Mucosa of rectum (tissue), 2 donors: ENCODE results near the gene GOLGA8J.
"Not testable (repeated sequence)": the region's sequence is repeated elsewhere in the genome, so short reads cannot be mapped to it uniquely, and the experiment has no call there.

Experiments used
- H3K27ac ChIP-seq, 2 donors: one replicate each; pipeline ENCODE4 v1.7.0; 2013; ENCODE audit warnings: inconsistent platforms in 2 of 2, low read depth in 2 of 2, low read length in 2 of 2
- H3K27me3 ChIP-seq, 2 donors: one replicate each; pipeline ENCODE4 v1.7.0; 2013; ENCODE audit warnings: low read length in 2 of 2; ENCODE audit not compliant: control insufficient read depth in 2 of 2, insufficient read depth in 2 of 2
- H3K36me3 ChIP-seq, 2 donors: one replicate each; pipeline ENCODE4 v1.7.0; 2013; ENCODE audit warnings: low read length in 2 of 2; ENCODE audit not compliant: control insufficient read depth in 2 of 2, insufficient read depth in 2 of 2
- H3K4me1 ChIP-seq, 2 donors: one replicate each; pipeline ENCODE4 v1.7.0; 2013; ENCODE audit warnings: low read length in 2 of 2, mild to moderate bottlenecking in 1 of 2; ENCODE audit not compliant: control insufficient read depth in 2 of 2, insufficient read depth in 2 of 2
- H3K4me3 ChIP-seq, 2 donors: one replicate each; pipeline ENCODE4 v1.7.0; 2013; ENCODE audit warnings: low read length in 2 of 2
- H3K9ac ChIP-seq, 2 donors: one replicate each; pipeline ENCODE4 v1.7.0; 2013; ENCODE audit warnings: low read length in 2 of 2, low read depth in 1 of 2, mild to moderate bottlenecking in 1 of 2
- H3K9me3 ChIP-seq, 2 donors: one replicate each; pipeline ENCODE4 v1.7.0; 2013; ENCODE audit warnings: low read length in 2 of 2; ENCODE audit not compliant: control insufficient read depth in 2 of 2
- donor health status: healthy.
- donor health status: Normal muscosa, but diverticular disease.

Gene GOLGA8J

GRCh38 chr15:30072630-30073029 is 10.1 kb upstream of the GOLGA8J start:
- Histone ChIP-seq H3K4me1 (no peaks in the 10 kb centered on the region), H3K9me3 (no peaks in the 10 kb centered on the region), H3K36me3 (no peaks in the 10 kb centered on the region), H3K27me3 (peaks cover 0 to 6% of the 10 kb centered on the region in 2 donors), H3K27ac (no peak overlapping the region), H3K9ac (no peak overlapping the region), H3K4me3 (no peak overlapping the region)

- no peaks in the 10 kb centered on the region for H3K9me3 ChIP-seq
- H3K4me1 ChIP-seq = no peaks in the 10 kb centered on the region
- no peak overlapping the region for H3K27ac ChIP-seq
- no peak overlapping the region for H3K9ac ChIP-seq
- H3K4me3 ChIP-seq = no peak overlapping the region
- no peaks in the 10 kb centered on the region for H3K36me3 ChIP-seq
- peaks cover 0 to 6% of the 10 kb centered on the region in 2 donors for H3K27me3 ChIP-seq
These were observed 8.8 kb upstream of the GOLGA8J start for GRCh38 chr15:30073915-30074314.

DNA sequence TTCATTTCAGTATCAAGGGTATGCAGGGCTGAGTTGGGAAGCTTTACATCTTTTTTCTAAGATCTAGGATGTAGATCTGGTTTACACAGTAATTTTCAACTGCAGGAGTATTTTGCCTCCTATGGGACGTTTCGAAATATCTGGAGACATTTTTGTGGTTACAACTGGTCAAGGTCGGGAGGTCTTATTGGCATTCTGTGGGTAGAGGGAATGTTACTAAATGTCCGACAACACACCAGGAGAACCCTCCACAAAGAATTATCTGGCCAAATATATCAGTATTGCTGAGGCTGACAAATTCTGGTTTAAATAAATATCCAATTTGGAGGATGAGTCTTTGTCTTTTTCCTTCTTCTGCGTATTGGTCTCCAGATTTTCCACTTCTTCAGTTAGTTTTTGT is 1.9 kb upstream of the GOLGA8J start:
- not testable (repeated sequence) for H3K4me1 ChIP-seq, H3K9me3 ChIP-seq, H3K9ac ChIP-seq, H3K27me3 ChIP-seq, H3K27ac ChIP-seq, H3K4me3 ChIP-seq, H3K36me3 ChIP-seq

- not testable (repeated sequence) for H3K9me3 ChIP-seq, H3K4me3 ChIP-seq, H3K27ac ChIP-seq, H3K36me3 ChIP-seq, H3K4me1 ChIP-seq, H3K9ac ChIP-seq, H3K27me3 ChIP-seq
These were observed 15.1 kb downstream of the GOLGA8J start for GRCh38 chr15:30097827-30098226.

DNA sequence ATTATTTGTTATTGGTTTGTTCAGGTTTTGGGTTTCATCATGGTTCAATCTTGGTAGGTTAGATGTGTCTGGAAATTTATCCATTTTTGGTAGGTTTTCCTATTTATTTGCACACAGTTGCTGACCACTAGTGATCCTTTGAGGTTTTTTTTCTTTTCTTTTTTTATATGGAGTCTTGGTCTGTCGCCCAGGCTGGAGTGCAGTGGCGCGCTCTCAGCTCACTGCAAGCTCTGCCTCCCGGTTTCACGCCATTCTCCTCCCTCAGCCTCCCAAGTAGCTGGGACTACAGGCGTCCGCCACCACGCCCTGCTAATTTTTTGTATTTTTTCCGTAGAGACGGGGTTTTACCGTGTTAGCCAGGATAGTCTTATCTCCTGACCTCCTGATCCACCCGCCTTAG is 20.1 kb downstream of the GOLGA8J start:
- H3K36me3 ChIP-seq, H3K27ac ChIP-seq, H3K27me3 ChIP-seq, H3K4me3 ChIP-seq, H3K4me1 ChIP-seq, H3K9ac ChIP-seq, H3K9me3 ChIP-seq: not testable (repeated sequence)

DNA sequence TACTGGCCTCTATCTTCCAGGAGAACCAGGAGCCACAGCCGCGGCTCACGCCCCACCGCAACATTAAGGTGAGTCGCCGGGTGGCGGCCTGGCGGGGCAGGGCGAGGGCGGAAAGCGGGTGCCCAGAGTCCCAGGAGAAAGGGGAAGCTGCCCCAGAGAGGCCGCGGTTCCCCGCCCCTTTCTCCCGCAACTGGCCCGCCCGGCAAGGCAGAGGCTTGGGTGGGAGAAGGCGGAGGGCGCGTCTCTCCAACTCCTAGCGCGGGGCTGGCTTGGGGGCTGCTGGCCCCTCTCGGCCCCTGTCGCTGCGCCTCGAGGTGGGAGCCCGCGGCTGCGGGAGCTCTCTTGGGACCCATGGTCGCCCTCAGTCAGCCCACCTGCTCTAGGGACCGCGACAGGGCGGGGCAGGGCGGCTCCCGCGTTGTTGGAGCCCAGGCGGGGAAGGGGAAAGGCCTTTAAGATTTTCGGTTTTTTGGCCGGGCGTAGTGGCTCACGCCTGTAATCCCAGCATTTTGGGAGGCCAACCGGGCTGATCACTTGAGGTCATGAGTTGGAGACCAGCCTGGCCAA is 21.3 kb downstream of the GOLGA8J start:
- H3K36me3 ChIP-seq, H3K9ac ChIP-seq, H3K27ac ChIP-seq, H3K4me1 ChIP-seq, H3K9me3 ChIP-seq, H3K27me3 ChIP-seq, H3K4me3 ChIP-seq: not testable (repeated sequence)

DNA sequence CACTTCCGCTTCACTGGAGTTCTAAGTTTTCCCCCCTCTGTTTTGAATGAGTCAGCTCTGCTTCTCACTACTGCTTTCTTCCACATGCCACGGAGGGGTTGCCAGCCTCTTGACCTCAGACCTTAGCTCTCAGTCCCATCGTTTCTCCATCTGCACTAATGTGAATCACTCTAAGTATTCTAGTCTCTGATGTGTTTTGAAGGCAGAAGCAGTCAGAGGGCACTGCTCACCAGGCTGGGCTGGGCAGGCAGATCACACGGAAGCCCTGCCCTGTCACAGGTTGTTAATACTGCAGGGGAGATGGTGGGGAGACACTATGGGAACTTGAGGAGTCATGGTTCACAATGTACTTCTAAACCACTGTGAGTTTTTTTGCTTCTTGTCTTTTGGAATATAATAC is 27.8 kb downstream of the GOLGA8J start:
- not testable (repeated sequence) for H3K27ac ChIP-seq, H3K9me3 ChIP-seq, H3K9ac ChIP-seq, H3K27me3 ChIP-seq, H3K4me1 ChIP-seq, H3K36me3 ChIP-seq, H3K4me3 ChIP-seq

DNA sequence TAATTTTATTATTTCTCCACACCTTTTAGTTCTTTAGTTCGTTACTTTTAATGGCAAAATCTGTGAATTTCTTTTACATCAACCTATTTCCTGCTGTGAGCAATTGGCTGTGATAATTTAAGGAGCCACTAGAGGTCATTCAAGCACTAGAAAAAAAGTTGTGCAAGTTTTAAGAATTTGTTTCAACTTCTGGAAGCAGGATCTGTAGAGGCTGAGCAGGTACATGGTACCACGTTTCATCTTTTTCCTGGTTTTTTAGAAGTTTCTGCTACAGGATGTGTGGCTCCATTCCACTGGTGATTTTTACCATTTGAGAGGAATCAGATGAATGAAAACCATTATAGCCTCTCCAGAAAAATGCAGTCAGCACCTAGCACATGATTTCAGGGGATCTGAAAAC is 47.3 kb downstream of the GOLGA8J start:
- H3K4me1 ChIP-seq, H3K27ac ChIP-seq, H3K9me3 ChIP-seq, H3K27me3 ChIP-seq, H3K36me3 ChIP-seq, H3K9ac ChIP-seq, H3K4me3 ChIP-seq: not testable (repeated sequence)

- H3K4me1 ChIP-seq, H3K9me3 ChIP-seq, H3K4me3 ChIP-seq, H3K27ac ChIP-seq, H3K27me3 ChIP-seq, H3K9ac ChIP-seq, H3K36me3 ChIP-seq: not testable (repeated sequence)
These were observed 52.0 kb downstream of the GOLGA8J start, which contains the start of gene GOLGA8T for GRCh38 chr15:30134751-30135150. GOLGA8T (plus strand) TSS chr15:30135051; CDS start chr15:30135149, 98 bp downstream.
